Keratinocyte (primary cell): ENCODE measurements around the gene TRABD2B. TPM values are rescaled to one million over a fixed set of nuclear protein-coding genes. Genes with fewer than 3 reads are reported as not detected.

Source experiments
- DNase-seq: peaks from one replicate; pipeline ENCODE4 v3.0.0-alpha.2; 2011; ENCODE audit warnings: low read depth, missing footprints, low spot score
- FAIRE-seq: peaks from 2 replicates; lab custom pipeline; 2011; peaks lifted over from hg19 to GRCh38; lab: Jason Lieb, UNC
- H2AFZ ChIP-seq: 2 replicates; pipeline ENCODE4 v1.6.0; 2012; ENCODE audit warnings: low read length, control low read depth, inconsistent platforms; ENCODE audit not compliant: control insufficient read depth
- H3K27ac ChIP-seq: 2 replicates; pipeline ENCODE4 v1.5.1; 2011; ENCODE audit warnings: low read length; ENCODE audit not compliant: control insufficient read depth, insufficient read depth
- H3K27me3 ChIP-seq: 3 replicates; pipeline ENCODE4 v1.6.0; 2011; ENCODE audit warnings: low read length; ENCODE audit not compliant: control insufficient read depth, insufficient read depth; ENCODE audit errors: extremely low read depth
- H3K36me3 ChIP-seq, 2 experiments: 2 replicates in 1 of 2; 3 replicates in 1 of 2; pipeline ENCODE4 v1.5.1; 2011; ENCODE audit warnings: low read length in 2 of 2, mild to moderate bottlenecking in 1 of 2; ENCODE audit not compliant: control insufficient read depth in 2 of 2, insufficient read depth in 2 of 2; ENCODE audit errors: extremely low read depth in 1 of 2
- H3K4me1 ChIP-seq: 3 replicates; pipeline ENCODE4 v1.5.1; 2011; ENCODE audit warnings: low read length; ENCODE audit not compliant: control insufficient read depth, insufficient read depth; ENCODE audit errors: extremely low read depth
- H3K4me2 ChIP-seq: 3 replicates; pipeline ENCODE4 v1.6.0; 2011; ENCODE audit warnings: low read depth, low read length; ENCODE audit not compliant: control insufficient read depth, insufficient read depth; ENCODE audit errors: extremely low read depth
- H3K4me3 ChIP-seq, 3 experiments: fragments of 200-600 bp in 1 of 3; sonication (generic) in 1 of 3; 2 replicates in 2 of 3; 3 replicates in 1 of 3; pipeline ENCODE4 v1.5.1; 2011 to 2016; ENCODE audit warnings: low read length in 3 of 3, mild to moderate bottlenecking in 3 of 3, control low read depth in 2 of 3, inconsistent platforms in 1 of 3, low read depth in 1 of 3, mixed read lengths in 1 of 3, mixed run types in 1 of 3, moderate library complexity in 1 of 3; ENCODE audit not compliant: control insufficient read depth in 2 of 3, insufficient read depth in 2 of 3; ENCODE audit errors: extremely low read depth in 1 of 3
- H3K79me2 ChIP-seq: 2 replicates; pipeline ENCODE4 v1.6.0; 2012; ENCODE audit warnings: low read length; ENCODE audit not compliant: control insufficient read depth, insufficient read depth
- H3K9ac ChIP-seq: 3 replicates; pipeline ENCODE4 v1.6.0; 2011; ENCODE audit warnings: low read length; ENCODE audit not compliant: control insufficient read depth, insufficient read depth; ENCODE audit errors: extremely low read depth
- H3K9me1 ChIP-seq: 3 replicates; pipeline ENCODE4 v1.6.0; 2011; ENCODE audit warnings: low read length; ENCODE audit not compliant: control insufficient read depth, insufficient read depth; ENCODE audit errors: extremely low read depth
- H3K9me3 ChIP-seq: 2 replicates; pipeline ENCODE4 v1.5.1; 2012; ENCODE audit warnings: low read depth, low read length; ENCODE audit not compliant: control insufficient read depth
- H4K20me1 ChIP-seq: 3 replicates; pipeline ENCODE4 v1.6.0; 2011; ENCODE audit warnings: low read length; ENCODE audit not compliant: control insufficient read depth, insufficient read depth; ENCODE audit errors: extremely low read depth
- EZH2 ChIP-seq: IDR thresholded peaks from one replicate; pipeline ENCODE4 v1.6.1; 2012; ENCODE audit warnings: inconsistent platforms, mild to moderate bottlenecking, low read length, moderate library complexity
- dilution Hi-C: fragments of 300-500 bp; cut with MboI; formaldehyde crosslinking; loops from one replicate; pipeline ENCODE4 v1.7.0; 2020; ENCODE audit warnings: low sequenced_read_pairs; ENCODE audit not compliant: extremely low pct_ligation_motif_present
- polyA plus RNA-seq, 5 experiments: library from polyadenylated mRNA; depleted of rRNA in 3 of 5; stranded (reverse) in 3 of 5; stranded (forward) in 1 of 5; unstranded in 1 of 5; fragments of >200 nt; gene quantifications; 1 replicate in 1 of 5; 2 replicates in 3 of 5; 3 replicates in 1 of 5; pipeline versions ENCODE4 v1.2.1 to v1.2.3, GENCODE V29; 2011 to 2012; ENCODE audit warnings: missing spikeins in 2 of 5, low read depth in 1 of 5, low replicate concordance in 1 of 5
- TF ChIP-seq, protein P1 (sequence below), 3 experiments: IDR thresholded peaks in 1 of 3; conservative IDR thresholded peaks in 1 of 3; optimal IDR thresholded peaks in 1 of 3; 2 replicates in 2 of 3; 3 replicates in 1 of 3; pipeline versions ENCODE3 to v1.5.1; 2011; ENCODE audit warnings: low read length in 3 of 3, mild to moderate bottlenecking in 3 of 3, moderate library complexity in 2 of 3, control low read depth in 1 of 3, inconsistent platforms in 1 of 3; ENCODE audit not compliant: insufficient read depth in 2 of 3; ENCODE audit errors: extremely low read depth in 1 of 3

Gene TRABD2B
- polyA plus RNA-seq, 1 donor (not counting 4 experiments of a cell fraction or from before 2014, with no cell fraction given) = 0.13 TPM

GRCh38 chr1:47729685-47730084 is 267.5 kb downstream of the TRABD2B start:
- no peak overlapping the region for H3K4me2 ChIP-seq
- peaks cover 23% of the 10 kb centered on the region for H3K27me3 ChIP-seq
- H3K79me2 ChIP-seq = no peaks in the 10 kb centered on the region
- FAIRE-seq = no peak
- no peak overlapping the region for H2AFZ ChIP-seq
- peaks cover 8% of the 10 kb centered on the region for H3K4me1 ChIP-seq
- TF ChIP-seq, protein P1, sequence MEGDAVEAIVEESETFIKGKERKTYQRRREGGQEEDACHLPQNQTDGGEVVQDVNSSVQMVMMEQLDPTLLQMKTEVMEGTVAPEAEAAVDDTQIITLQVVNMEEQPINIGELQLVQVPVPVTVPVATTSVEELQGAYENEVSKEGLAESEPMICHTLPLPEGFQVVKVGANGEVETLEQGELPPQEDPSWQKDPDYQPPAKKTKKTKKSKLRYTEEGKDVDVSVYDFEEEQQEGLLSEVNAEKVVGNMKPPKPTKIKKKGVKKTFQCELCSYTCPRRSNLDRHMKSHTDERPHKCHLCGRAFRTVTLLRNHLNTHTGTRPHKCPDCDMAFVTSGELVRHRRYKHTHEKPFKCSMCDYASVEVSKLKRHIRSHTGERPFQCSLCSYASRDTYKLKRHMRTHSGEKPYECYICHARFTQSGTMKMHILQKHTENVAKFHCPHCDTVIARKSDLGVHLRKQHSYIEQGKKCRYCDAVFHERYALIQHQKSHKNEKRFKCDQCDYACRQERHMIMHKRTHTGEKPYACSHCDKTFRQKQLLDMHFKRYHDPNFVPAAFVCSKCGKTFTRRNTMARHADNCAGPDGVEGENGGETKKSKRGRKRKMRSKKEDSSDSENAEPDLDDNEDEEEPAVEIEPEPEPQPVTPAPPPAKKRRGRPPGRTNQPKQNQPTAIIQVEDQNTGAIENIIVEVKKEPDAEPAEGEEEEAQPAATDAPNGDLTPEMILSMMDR (optimal IDR thresholded peaks at IDR 0.05 in 1 of 3, IDR thresholded peaks at IDR 0.05 in 1 of 3, conservative IDR thresholded peaks at IDR 0.05 in 1 of 3; ENCODE audit: extremely low read depth in 1 of 3, insufficient read depth in 2 of 3, low read length in 3 of 3) = no peak
- no peaks in the 10 kb centered on the region for H3K9me1 ChIP-seq
- H3K9me3 ChIP-seq = no peaks in the 10 kb centered on the region
- no peak overlapping the region for H3K9ac ChIP-seq
- dilution Hi-C loops = no loop called here
- no peak overlapping the region for H3K4me3 ChIP-seq
- no peak for DNase-seq
- H3K27ac ChIP-seq = no peak overlapping the region
- no peaks in the 10 kb centered on the region for H3K36me3 ChIP-seq
- H4K20me1 ChIP-seq = peaks cover 3% of the 10 kb centered on the region

DNA sequence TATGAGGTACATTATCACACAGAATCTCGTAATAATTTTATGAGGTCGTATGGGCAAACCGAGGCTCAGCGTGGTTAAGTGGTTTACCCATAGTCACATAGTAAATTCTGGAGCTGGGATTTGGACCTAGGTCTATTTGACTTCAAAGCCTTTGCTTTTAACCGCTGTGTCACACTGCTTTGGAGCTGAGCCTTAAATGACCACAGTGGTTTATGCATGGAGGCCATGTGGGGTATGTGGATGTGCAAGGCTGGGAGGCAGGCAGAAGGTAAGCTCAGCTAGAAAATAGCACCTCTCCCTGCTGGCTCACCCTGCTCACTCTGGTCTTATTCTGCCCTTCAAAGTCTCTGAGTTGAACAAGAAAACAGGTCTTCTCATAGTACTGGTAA is 269.5 kb downstream of the TRABD2B start:
- no peak for FAIRE-seq
- no peak for DNase-seq
- Histone ChIP-seq H2AFZ (no peak overlapping the region), H3K9me1 (no peaks in the 10 kb centered on the region), H3K79me2 (no peaks in the 10 kb centered on the region), H3K4me3 (no peak overlapping the region), H3K4me1 (peaks cover 16% of the 10 kb centered on the region), H3K9ac (no peak overlapping the region), H3K9me3 (no peaks in the 10 kb centered on the region), H3K27ac (no peak overlapping the region), H3K36me3 (no peaks in the 10 kb centered on the region), H3K27me3 (peaks cover 39% of the 10 kb centered on the region), H3K4me2 (no peak overlapping the region), H4K20me1 (peaks cover 3% of the 10 kb centered on the region)
- TF ChIP-seq, protein P1 (optimal IDR thresholded peaks at IDR 0.05 in 1 of 3, IDR thresholded peaks at IDR 0.05 in 1 of 3, conservative IDR thresholded peaks at IDR 0.05 in 1 of 3; ENCODE audit: extremely low read depth in 1 of 3, insufficient read depth in 2 of 3, low read length in 3 of 3) = no peak
- no peak for TF ChIP-seq EZH2
- dilution Hi-C loops = no loop called here
